HUES6 (cell line): ENCODE measurements around the gene HIP1.

Experiments used
- H3K27ac ChIP-seq: 2 replicates; pipeline ENCODE4 v1.7.0; 2013; ENCODE audit warnings: low read depth, mild to moderate bottlenecking, low read length, inconsistent platforms
- H3K27me3 ChIP-seq: 2 replicates; pipeline ENCODE4 v1.6.1; 2013; ENCODE audit warnings: low read length; ENCODE audit not compliant: control insufficient read depth, insufficient read depth
- H3K36me3 ChIP-seq: 2 replicates; pipeline ENCODE4 v1.6.1; 2013; ENCODE audit warnings: low read length; ENCODE audit not compliant: control insufficient read depth, insufficient read depth
- H3K4me1 ChIP-seq: 2 replicates; pipeline ENCODE4 v1.6.1; 2013; ENCODE audit warnings: low read length; ENCODE audit not compliant: control insufficient read depth, insufficient read depth
- H3K4me3 ChIP-seq: 2 replicates; pipeline ENCODE4 v1.5.1; 2013; ENCODE audit warnings: low read depth, low read length
- H3K9ac ChIP-seq: one replicate; pipeline ENCODE4 v1.6.1; 2013; ENCODE audit warnings: mild to moderate bottlenecking, low read length
- H3K9me3 ChIP-seq: 2 replicates; pipeline ENCODE4 v1.6.1; 2013; ENCODE audit warnings: low read depth, low read length; ENCODE audit not compliant: control insufficient read depth, insufficient read depth

The HIP1 gene

DNA sequence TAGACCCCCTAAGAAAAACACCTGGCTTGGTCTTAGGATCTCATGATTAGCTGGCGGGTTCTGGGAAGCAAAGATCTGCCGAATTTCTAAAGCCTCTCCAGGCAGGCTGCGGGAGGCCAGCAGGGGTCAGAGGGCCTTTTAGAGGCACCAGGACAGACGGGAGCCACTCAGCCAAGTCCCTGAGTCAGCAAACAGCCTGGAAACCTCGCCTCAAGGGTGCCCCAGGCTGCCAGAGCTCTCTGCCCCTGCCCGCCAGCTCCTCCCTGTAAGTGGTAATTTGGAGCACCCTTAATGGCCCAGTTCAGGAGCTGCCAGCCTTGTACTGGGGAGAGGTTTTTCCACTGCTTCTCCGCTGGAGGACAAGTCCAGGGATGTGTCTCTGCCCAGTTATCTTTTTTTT lies 88.7 kb downstream of the HIP1 start:
- H3K27ac ChIP-seq = no peak overlapping the region

DNA sequence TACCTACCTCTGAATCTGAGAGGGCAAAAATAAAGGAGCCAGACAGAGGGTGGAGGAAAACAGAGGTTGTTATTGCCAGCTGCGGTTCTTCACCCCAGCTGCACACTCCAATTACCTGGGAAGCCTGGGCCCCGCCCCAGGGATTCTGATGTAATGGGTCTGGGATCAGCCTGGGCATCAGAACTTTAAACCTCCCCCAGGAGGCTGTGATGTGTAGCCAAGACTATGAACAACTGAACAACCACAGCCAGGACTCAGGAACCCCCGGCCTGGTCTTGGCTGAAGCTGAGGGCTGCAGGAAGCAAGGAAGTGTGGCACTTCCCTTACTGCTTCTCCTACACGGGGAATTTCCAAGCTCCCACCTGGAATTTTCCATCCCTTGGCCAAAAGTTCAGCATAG lies 89.3 kb downstream of the HIP1 start:
- Histone ChIP-seq H3K9ac (no peak overlapping the region), H3K36me3 (no peaks in the 10 kb centered on the region), H3K4me1 (peaks cover 16% of the 10 kb centered on the region), H3K27ac (no peak overlapping the region), H3K9me3 (no peaks in the 10 kb centered on the region; the same call in 1 of the 2 replicates), H3K4me3 (no peak overlapping the region), H3K27me3 (no peaks in the 10 kb centered on the region)

More for the DNA sequence above, 88.7 kb downstream of the HIP1 start:
- Histone ChIP-seq H3K4me1 (peaks cover 16% of the 10 kb centered on the region), H3K27me3 (no peaks in the 10 kb centered on the region), H3K9ac (no peak overlapping the region), H3K9me3 (no peaks in the 10 kb centered on the region; the same call in 1 of the 2 replicates), H3K36me3 (no peaks in the 10 kb centered on the region), H3K4me3 (no peak overlapping the region)

DNA sequence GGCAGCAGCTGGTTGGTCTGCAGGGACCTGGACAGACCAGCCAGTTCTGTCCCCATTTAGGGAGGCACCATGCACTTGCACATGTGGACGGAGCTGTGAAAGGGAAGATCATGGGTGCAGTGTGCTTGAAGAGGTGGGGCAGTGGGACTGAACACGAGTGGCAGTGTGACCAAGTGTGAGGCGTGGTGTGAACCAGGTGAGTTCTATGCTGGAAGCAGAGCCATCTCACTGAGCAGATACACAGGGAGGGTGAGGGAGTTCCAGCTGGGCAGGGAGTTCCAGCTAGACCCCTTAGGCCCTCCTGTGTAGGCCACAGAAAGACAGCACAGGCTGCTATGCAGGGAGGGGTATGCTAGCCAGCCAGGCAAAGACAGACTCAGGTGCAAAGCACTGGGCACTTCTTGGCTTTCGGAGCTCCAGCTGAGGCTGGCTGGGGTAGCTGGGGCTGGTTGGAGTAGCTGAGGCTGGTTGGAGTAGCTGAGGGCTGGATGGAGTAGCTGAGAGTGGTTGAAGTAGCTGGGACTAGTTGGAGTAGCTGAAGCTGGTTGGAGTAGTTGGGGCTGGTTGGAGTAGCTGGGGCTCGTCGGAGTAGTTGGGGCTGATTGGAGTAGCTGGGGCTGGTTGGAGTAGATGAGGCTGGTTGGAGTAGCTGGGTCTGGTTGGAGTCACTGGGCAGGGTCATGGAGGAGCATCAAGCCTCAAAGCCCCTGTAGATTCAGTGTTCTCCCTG lies 90.9 kb downstream of the HIP1 start:
- H3K27ac ChIP-seq = no peak overlapping the region
- H3K9ac ChIP-seq = no peak overlapping the region
- peaks cover 16% of the 10 kb centered on the region for H3K4me1 ChIP-seq
- no peaks in the 10 kb centered on the region for H3K27me3 ChIP-seq
- H3K4me3 ChIP-seq = no peak overlapping the region
- peaks cover 7% of the 10 kb centered on the region for H3K9me3 ChIP-seq
- no peaks in the 10 kb centered on the region for H3K36me3 ChIP-seq

DNA sequence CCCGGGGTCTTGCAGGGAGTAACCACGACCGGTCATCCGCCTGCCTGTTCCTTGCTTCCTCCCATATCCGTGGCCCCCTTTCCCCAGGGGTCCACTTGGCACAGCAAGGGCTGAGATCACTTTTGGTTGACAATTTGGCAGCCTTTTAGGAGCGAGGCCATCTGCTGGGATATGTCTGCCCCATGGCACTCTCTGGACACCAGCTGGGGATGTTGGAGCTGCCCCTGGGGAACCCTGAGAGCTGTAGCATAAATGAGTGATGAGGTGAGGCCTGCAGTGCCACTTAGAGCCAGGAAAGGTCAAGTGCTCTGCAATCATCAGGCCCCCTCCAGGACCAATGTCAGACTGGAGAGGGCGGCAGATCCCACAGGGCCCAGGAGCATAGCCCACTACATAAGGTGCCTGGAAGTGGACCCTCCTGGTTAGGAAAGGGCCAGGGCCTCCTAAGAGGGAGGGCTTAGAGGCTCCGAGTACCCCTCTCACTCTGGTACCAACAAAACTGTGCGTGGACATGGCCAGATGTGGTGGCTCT lies 92.1 kb downstream of the HIP1 start:
- peaks cover 16% of the 10 kb centered on the region for H3K4me1 ChIP-seq
- no peak overlapping the region for H3K27ac ChIP-seq
- H3K27me3 ChIP-seq = no peaks in the 10 kb centered on the region
- H3K9ac ChIP-seq = no peak overlapping the region
- H3K36me3 ChIP-seq = no peaks in the 10 kb centered on the region
- H3K4me3 ChIP-seq = no peak overlapping the region
- peaks cover 7% of the 10 kb centered on the region for H3K9me3 ChIP-seq

DNA sequence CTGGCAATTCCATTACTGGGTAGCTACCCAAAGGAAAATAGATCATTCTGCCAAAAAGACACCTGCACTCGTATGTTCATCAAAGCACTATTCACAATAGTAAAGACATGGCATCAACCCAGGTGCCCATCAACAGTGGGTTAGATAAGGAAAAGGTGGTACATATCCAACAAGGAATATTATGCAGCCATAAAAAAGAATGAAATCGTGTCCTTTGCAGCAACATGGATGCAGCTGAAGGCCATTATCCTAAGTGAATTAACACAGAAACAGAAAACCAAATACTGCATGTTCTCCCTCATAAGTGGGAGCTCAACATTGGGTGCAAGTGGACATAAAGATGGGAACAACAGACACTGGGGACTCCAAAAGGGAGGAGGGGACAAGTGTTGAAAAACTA lies 93.2 kb downstream of the HIP1 start:
- Histone ChIP-seq H3K27ac (no peak overlapping the region), H3K9me3 (peaks cover 7% of the 10 kb centered on the region), H3K4me1 (peaks cover 13% of the 10 kb centered on the region), H3K9ac (no peak overlapping the region), H3K4me3 (no peak overlapping the region), H3K27me3 (no peaks in the 10 kb centered on the region), H3K36me3 (no peaks in the 10 kb centered on the region)

DNA sequence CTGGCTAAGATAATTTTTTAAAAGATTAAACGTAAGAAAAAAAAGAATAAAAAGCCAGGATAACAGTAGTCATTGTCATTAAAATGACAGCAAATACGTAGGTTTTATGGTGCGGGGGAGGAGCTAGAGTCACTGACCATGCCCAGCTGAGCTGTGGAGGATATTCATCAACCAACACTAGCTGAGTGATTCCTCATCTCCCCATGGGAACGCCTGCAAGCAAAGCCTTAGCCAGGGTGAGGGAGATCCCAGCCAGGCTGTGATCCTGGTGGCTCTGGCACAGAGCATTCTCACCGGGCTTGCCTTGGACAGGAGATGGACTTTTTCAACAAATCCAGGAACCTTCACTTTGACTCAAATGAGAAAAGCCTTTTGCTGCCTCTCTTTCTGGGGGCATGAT lies 94.2 kb downstream of the HIP1 start:
- Histone ChIP-seq H3K9me3 (peaks cover 7% of the 10 kb centered on the region), H3K27me3 (no peaks in the 10 kb centered on the region), H3K4me3 (no peak overlapping the region), H3K36me3 (no peaks in the 10 kb centered on the region), H3K4me1 (peaks cover 11% of the 10 kb centered on the region), H3K9ac (no peak overlapping the region), H3K27ac (no peak overlapping the region)

DNA sequence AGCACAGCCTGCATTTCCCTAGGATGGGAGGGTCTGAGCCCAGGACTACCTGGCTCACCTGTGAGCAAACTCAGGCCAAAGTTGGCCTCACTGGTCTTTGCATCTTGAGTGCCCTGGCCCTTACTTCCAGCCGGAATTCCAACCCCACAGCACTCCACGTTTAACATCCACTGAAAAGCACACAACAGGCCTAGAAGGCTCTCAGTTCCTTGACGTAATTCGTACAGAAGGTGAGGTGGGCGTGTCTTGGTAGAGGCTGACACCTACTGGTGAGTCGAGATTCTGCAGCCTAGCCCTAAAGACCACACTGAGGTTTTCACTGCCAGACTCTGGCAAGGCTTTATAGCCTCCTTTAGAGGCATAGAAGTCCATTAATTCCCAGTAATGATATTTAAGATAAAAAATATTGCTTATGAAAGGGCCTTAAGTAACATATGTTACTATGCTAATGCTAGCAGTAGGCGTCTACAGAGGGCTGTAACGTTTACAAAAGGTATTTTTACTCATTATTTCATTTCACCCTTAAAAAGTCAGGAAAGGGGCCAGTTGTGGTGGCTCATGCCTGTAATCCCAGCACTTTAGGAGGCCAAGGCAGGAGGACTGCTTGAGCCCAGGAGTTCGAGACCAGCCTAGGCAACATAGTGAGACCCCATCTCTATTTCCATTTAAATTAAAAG lies 95.8 kb downstream of the HIP1 start:
- H3K9ac ChIP-seq = no peak overlapping the region
- no peaks in the 10 kb centered on the region for H3K27me3 ChIP-seq
- H3K27ac ChIP-seq = no peak overlapping the region
- peaks cover 8% of the 10 kb centered on the region for H3K4me1 ChIP-seq
- H3K9me3 ChIP-seq = peaks cover 7% of the 10 kb centered on the region
- H3K4me3 ChIP-seq = no peak overlapping the region
- no peaks in the 10 kb centered on the region for H3K36me3 ChIP-seq

DNA sequence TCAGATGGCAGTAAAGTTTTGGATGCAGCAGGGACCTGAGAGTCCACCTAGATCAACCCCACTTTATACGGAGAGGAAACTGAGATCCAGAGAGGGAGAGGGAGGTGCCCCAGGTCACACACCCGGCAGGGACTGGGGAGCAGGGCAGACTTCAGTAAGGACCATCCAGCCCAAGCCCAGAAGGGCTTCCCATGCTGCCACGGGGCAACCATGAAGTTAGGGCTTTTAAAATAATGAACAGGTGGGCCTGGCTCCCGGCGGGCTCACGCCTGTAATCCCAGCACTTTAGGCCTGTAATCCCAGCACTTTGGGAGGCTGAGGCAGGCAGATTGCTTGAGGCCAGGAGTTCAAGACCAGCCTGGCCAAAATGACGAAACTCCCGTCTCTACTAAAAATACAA lies 98.5 kb downstream of the HIP1 start:
- no peaks in the 10 kb centered on the region for H3K27me3 ChIP-seq
- peak overlapping the region; percentile 98 for H3K4me3 ChIP-seq
- peaks cover 4% of the 10 kb centered on the region; the same call in 1 of the 2 replicates for H3K36me3 ChIP-seq
- H3K4me1 ChIP-seq = peaks cover 16% of the 10 kb centered on the region
- peak overlapping the region; percentile 94 for H3K27ac ChIP-seq
- H3K9me3 ChIP-seq = peaks cover 7% of the 10 kb centered on the region
- peak overlapping the region; percentile 93 for H3K9ac ChIP-seq

DNA sequence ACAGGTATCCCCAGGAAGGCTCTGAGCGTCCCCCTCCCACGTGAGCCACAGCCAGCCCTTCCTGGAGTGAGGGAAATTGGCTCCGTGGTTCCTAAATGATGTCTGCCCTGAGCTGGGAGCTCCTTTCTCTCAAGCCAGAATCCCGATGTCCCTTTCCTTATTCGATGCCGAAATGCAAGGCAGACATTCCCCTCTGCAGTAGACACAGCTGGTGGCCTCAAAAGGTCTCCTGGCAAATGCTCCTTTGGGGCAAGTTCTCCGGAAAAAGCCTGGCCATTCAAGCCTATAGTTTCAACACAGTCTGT lies 98.9 kb downstream of the HIP1 start:
- peak overlapping the region; percentile 98 for H3K4me3 ChIP-seq
- H3K9me3 ChIP-seq = peaks cover 7% of the 10 kb centered on the region
- H3K27ac ChIP-seq = peak overlapping the region; percentile 94
- H3K9ac ChIP-seq = peak overlapping the region; percentile 93
- H3K27me3 ChIP-seq = no peaks in the 10 kb centered on the region
- H3K4me1 ChIP-seq = peaks cover 16% of the 10 kb centered on the region
- H3K36me3 ChIP-seq = peaks cover 8% of the 10 kb centered on the region

DNA sequence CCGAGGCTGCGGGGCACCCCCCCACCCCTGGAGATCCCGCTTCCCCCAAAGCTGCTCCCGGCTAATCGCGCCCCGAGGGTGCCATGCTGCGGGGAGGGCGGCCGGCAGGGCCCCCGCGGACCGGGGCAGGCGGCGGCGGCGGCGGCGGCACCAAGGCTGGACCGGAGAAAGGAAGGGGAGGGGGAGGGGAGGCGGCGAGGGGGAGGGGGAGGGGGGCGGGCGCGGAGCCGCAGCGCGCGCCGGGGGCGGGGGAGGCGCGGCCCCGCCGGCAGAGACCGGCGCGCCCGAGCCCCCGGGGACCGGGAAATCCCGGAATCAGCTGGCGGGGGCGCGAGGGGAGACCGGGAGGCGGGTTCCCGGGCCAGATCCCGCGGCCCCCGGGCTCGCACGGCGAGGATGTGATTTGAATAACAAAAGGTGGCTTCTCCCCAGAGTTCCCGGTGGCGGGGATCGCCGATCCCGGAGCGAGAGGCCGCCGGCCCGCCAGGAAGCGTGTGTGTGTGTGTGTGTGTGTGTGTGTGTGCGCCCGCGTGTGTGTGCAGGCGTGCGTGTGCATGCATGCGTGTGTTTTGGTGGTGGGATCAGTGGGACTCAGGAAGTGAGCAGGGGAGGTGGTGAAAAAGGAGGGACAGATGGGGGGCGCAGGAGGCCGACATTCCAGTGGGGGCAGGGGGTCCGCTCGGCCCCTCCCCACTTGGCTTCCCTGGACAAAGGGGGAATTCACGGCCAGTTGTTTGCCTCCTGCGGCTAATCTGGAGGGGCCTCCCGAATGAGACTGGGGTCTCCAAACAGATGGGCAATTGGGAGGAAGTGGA lies 99.5 kb downstream of the HIP1 start:
- peak overlapping the region; percentile 98 for H3K4me3 ChIP-seq
- no peaks in the 10 kb centered on the region for H3K27me3 ChIP-seq
- H3K9me3 ChIP-seq = peaks cover 7% of the 10 kb centered on the region
- H3K4me1 ChIP-seq = peaks cover 16% of the 10 kb centered on the region
- H3K27ac ChIP-seq = peak overlapping the region; percentile 97
- peak overlapping the region; percentile 95 for H3K9ac ChIP-seq
- peaks cover 10% of the 10 kb centered on the region for H3K36me3 ChIP-seq
